Fibroblast of skin of scalp (primary cell): ENCODE measurements around the gene CACNA2D3.

Experiments
- DNase-seq: peaks from one replicate; pipeline ENCODE4 v3.0.0-alpha.2; 2013

The CACNA2D3 gene

DNA sequence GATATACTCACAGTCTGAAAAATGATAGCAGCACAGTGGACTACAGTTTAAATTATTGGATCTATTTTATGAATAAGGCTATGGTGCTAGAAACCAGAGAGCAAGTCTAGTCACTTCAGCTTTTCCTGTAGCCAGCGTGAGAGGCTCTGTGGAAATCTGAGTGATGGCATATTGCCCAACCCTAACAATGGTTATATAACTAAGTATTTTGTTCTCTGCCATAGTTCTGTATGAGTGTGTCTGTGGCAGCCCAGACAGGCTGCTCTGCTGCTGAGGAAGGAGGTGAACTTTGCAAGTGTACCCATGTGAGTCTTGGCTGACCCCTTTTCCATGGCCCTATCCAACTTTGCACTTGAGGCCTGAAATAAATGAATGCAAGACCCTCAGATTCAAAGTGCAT, 699.9 kb downstream of the CACNA2D3 start:
- peak; percentile 60 for DNase-seq

- DNase-seq: peak; percentile 62
Measured at GRCh38 chr3:54826251-54826691, 703.9 kb downstream of the CACNA2D3 start.

GRCh38 chr3:54827056-54827687, 704.8 kb downstream of the CACNA2D3 start:
- no peak for DNase-seq

DNA sequence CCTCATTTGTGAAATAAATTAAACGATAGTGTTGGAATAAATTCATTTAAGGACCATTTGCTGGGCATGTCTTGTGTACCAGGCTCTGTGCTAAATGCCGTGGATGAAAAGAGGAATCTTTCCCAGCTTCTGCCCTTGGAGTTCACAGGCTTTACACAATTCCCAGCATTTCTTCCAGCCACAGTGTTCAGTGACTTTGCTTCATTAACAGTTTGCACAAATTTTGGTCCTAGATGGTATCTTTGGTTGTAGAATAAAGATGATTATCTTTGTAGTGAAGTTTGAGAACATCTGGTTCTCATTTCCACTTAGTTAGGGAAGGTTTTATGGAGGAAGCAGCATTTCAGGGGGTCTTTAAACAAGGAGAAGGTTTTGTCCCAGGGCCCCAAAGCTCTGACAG, 705.4 kb downstream of the CACNA2D3 start:
- no peak for DNase-seq

DNA sequence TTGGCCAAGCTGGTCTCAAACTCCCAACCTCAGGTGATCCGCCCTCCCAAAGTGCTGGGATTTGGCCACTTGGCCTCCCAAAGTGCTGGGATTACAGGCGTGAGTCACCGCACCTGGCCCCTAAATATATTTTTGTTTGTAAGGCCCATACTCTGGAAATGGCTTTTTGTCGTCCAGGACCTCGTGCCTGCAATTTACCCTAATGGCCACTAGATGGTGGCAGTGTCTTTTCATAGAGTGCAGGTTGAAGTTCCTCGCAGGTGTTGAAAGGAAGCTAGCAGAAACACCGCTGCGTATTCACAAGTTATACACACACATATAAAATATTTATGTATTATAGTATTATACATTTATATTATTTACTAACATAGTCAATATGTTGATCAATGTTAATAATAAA, 708.3 kb downstream of the CACNA2D3 start:
- no peak for DNase-seq

- DNase-seq: no peak
Measured at GRCh38 chr3:54831112-54831511, 708.8 kb downstream of the CACNA2D3 start.

DNA sequence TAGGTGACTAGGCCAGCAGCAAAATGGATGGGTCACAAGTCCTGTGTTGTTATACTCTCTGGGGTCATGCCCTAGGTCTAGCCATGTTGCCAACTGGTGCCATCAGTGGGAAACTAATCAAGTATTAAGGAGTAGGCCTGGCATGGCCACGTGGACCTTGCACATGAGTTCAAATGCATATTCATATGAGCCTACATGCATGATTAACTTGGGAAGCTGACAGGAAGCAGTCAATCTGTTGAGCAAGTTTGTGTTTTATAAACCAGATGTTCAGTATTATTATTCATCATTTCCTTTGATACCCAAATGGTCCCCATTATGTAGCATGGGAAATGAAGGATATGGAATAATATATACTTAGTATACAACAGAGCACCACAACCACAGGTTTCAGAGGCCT, 710.5 kb downstream of the CACNA2D3 start:
- no peak for DNase-seq

DNA sequence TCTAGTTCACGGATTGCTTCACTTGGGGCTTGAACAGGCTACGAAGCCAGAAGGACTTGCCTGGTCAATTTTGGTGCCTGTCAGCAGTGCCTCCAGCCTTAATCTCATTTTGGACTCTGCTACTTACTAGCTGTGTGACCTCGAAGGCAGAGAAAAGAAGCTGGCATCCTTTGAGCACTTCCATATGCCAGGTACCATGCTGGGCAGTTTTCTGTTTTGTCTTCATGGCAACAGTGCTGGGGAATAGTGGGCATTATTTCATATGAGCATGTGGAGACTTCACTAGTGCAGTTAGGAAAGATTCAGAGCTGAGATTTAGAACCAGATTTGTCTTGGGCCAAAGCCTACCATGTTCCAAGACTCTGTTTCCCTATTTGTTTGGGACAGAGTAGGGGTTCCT, 713.3 kb downstream of the CACNA2D3 start:
- no peak for DNase-seq

DNA sequence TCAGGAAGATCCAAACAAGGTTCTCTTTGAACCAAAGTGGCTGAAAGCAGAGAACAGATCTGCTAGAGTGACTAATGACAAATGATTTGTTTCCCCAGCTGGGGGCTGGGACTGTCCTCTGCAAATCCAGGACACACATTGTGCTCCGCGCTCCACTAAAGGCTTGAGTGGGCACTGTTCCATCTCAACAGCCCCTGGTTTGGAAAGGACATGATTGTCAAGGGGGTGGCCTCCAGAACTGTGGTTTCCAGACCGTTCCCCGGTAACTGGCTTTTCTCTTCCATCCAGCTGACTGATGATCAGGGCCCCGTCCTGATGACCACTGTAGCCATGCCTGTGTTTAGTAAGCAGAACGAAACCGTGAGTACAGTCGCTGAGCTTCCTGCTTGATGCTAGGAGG, 714.5 kb downstream of the CACNA2D3 start:
- no peak for DNase-seq

DNA sequence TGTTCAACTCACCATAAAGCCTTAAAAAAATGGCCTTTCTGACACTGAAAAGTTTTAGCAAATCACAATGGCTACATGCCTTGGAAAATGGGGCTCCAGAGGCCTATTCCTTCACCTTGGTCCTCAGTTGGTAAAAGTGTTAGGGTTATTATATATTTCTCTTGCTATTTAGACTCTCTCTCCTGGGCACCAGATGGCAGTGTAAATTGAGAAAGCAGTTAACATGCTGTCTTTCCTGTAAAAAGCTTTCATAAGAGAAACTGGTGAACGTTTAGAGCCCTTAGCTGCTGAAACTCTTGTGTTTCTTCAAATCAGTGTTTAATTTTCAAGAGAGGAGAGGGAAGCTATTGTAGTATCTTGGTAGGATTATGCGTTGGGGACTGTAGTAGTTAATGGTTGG, 715.6 kb downstream of the CACNA2D3 start:
- no peak for DNase-seq

DNA sequence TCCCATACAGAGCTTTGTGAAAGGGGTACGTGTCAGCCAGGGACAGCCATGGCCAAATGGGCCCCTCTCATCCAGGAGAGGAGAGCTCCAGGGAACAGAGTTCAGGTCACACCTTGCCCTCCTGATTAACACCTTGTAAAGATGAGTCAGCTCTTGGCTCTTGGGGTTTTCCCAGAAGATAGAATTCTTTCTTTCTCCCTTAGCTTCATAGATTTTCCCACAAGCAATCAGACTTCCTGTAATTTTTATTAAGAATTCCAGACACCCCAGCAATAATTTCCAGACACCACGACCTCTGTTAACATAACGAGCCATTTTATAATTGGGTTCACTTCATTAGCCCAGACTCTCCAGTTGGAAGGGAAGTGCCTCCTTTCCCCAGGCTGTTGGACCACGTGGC, 719.1 kb downstream of the CACNA2D3 start:
- DNase-seq: no peak

- no peak for DNase-seq
Measured at GRCh38 chr3:54843352-54843751, 721.0 kb downstream of the CACNA2D3 start.

GRCh38 chr3:54844211-54844610, 721.9 kb downstream of the CACNA2D3 start:
- no peak for DNase-seq

DNA sequence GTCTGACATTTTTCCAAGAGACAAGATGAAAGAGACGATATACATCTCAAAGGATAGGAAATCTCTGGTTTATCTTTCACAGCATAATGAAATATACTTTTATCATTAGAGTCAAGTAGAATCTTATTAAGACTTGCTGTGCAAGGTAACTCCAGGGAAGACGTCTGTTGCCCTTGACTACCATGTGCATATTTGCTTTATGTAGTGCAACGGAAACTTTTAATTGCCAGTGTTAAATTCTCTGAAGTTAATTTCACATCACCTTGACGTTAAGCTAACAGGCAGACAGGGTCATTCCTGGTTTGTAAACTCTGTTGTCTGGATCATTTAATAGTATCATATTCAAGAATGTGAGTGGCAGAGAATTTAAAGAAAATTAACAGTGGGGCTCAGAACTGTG, 722.7 kb downstream of the CACNA2D3 start:
- DNase-seq: no peak

- DNase-seq: no peak
Measured at GRCh38 chr3:54845551-54845950, 723.2 kb downstream of the CACNA2D3 start.

DNA sequence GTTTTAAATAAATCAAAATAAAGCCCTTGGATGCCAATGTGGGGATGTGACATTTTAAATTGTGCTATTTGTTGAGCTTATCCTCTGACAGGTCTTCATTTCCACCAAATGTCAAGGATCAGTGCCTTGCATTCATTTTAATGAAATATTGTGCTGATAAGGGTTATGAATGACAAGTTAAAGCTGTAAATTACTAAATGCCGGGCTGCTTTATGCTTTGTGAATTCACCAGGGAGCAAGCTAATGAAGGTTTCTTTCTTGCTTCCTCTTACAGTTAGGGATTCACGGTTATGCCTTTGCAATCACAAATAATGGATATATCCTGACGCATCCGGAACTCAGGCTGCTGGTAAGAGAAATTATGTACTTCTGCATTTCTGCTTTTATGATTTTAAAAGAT, 723.8 kb downstream of the CACNA2D3 start:
- no peak for DNase-seq

DNA sequence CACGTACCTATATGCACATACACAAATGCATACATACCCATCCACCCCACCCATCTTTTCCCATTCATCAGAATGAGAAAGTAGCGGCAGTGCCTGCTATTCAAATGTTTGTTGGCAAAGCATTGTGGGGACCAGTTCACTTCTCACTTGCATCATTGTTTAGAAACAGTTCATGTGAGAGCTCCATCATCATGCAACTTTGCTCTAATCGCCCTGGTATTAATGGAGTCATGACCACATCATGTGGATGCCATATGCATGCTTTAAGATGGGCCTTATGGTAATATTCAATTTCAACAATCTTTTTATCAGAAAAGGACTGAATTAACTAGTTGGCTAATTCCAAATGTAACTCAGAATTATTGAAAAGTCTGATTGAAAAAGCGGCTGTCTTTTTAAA, 725.0 kb downstream of the CACNA2D3 start:
- DNase-seq: no peak

DNA sequence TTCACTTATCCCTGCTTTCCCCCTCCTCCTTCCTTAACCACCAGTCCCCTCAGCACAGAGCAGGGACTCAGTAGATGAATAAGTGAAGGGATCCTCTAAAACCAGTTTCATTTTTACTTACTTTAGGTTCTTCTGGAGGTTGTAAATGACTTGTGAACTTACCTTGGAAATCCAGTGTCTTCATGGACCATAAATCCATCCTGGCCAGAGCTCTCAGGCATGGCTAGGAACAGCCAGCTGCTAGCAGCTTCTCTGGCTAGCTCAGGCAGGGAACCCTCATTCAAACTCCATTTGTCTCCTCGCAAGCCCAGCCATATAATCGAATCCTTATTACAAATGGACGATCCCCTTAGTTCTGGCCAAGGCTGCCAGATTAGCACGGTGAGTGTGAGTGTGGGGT, 727.0 kb downstream of the CACNA2D3 start:
- no peak for DNase-seq

DNA sequence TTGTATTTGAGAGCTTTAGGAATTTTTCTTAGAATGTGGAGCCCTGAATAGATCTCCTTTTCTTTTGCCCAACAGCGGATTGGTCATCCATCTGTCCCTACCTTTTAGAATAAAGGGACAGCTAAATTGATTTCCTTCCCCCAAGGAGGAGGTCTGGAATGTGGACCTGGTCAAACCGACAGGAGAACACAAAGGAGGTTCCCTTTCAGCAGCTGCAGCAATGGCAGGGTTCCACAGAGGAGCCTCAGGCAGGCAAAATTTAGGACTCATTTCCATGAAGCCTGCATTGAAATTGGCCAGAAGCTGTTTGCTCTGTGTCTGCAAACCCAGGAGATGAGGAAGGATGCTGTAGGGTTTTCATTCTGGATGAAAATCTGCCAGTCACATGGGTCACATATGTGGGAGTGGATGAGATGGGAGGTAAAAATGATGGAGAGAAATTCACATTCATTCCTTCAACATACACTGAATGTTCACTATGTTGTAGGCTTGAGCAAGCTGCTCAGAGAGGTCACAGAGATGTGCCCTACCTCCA, 728.2 kb downstream of the CACNA2D3 start:
- no peak for DNase-seq

DNA sequence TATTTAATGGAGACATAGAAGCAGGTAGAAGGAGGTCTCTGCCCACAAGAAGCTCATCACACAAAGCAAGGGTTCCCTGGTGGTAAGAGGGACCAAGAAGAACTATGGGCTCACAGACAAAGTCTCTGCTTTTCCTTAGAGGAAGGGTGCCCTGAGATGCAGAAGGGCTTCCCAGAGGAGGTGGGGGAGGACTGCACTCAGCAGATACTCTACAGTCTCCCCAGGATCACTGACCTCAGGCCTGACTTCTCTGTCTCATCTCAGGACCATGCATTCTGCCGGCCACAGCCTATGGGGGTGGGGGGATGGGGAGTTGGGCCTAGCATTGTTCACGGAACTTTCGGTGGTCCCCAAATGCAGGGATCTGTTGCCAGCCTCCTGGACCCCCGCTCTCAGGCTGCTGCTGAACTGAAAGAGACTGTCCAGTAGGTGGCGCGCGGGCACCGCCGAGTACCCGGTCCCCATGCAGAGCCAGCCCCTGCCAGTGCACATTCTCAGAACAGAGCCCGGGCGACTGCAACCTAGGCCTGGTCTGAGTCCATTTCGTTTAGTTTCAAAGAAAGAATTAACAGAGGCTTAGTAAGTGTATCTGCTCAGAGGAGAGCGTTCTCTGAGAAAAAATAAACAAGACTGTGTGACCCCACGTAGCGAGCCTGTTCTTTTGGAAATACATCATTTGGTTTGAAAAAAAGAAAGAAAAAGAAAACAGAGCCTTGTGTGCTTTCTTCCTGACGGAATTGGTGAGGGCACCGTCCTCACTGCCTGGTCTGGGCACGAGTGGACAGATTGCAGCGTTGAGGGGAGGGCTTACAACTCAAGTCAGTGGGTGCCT, 731.4 kb downstream of the CACNA2D3 start:
- peak; percentile 77 for DNase-seq

DNA sequence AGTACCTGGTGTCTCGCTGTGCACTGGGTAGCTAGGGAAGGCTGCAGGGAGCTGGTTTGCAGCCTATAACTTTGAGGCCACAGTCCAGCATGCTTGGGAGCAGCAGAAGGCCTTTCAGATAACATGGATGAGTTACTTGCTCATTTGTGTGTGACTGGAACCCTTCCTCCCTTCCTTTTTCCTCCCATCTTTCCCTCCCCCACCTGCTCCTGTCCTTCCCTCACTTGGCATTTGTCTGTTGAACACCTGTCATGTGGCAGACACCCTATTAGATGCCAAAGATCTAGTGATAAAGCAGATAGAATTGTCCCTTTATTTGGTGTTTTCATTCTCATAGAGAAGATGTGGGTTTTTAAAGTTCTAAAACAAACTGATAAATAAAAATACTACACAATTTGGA, 733.9 kb downstream of the CACNA2D3 start:
- no peak for DNase-seq

GRCh38 chr3:54857343-54857742, 735.0 kb downstream of the CACNA2D3 start:
- peak; percentile 18 for DNase-seq

DNA sequence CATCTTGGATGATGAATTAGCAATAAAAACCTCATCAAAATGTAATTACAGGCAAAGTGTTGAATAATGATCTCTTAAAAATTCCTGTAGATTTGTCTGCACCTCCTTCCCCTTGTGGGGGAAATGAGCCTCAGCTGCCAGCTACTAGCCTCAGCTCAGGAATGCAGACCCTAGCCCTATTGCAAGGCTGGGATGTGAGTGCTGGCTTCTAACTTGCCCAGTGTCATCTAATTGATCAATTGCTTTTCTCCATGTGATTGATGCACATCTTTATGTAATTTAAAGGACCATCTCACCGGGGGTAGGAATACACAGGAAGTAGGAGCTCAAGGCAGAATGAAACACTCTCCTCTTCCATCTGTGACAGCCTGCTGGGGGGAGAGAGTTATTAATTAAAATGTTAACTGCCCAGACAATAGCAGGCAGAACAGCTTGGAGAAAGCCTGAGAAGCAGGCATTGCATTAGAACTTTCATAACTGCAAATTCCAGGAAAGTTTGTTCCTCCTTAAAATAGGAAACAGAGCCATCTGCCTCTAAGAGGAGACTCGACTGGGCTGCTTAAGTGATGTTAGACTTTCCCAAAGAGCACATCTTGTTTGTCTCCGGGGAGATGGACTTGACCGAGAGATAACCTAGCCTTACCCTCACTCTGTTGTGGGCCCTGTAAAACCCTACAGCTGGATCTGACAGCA, 735.9 kb downstream of the CACNA2D3 start:
- peak; percentile 14 for DNase-seq
